ENCODE data around the gene CLRN2. TPM values are rescaled to one million over a fixed set of nuclear protein-coding genes. Genes with fewer than 3 reads are reported as not detected.

The CLRN2 gene
- total and polyA plus RNA-seq, 8 donors, result not detected

DNA sequence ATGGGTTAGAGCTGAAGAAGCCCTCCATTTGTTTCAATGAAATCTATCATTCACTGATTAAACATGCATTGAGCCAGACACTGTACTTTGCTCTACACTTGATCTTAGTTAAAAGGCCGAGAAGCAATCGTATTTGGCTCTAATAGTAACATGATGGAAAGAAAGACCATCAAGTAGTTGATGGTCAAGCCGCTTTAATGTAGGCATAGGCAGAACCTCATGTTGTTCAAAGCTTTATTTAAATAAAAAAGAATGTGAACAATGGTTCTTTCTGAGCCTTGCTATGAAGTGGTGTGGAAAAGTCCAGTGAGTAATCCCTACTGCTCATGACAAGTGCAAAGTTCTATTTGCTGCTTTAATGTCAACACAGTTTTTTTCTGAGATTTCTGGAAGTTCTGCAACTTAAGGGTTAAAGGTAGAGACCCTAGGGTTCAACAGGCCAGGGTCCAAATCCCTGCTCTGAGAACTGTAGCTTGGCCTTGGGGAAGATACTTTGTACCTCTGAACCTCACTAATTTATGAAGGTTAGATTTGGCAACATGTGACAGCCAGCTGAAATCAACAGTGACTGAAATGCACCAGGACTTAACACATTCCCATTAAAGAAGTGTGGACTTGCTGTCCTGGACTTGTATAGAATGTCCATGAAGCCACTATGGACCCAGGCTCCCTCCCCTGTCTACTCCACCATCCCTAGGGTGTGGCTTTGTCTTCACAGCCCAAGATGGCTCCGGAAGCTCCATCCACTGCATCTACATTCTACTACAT is 44.2 kb downstream of the CLRN2 start:
- H3K27me3 ChIP-seq, result no peaks in the 10 kb centered on the region
- no peaks in the 10 kb centered on the region for H3K9me3 ChIP-seq
- ATAC-seq (no peak), DNase-seq (no peak), FAIRE-seq (no peak)
- no peak overlapping the region for H3K4me3 ChIP-seq
- H3K36me3 ChIP-seq, result no peaks in the 10 kb centered on the region
- TF ChIP-seq, protein P1, sequence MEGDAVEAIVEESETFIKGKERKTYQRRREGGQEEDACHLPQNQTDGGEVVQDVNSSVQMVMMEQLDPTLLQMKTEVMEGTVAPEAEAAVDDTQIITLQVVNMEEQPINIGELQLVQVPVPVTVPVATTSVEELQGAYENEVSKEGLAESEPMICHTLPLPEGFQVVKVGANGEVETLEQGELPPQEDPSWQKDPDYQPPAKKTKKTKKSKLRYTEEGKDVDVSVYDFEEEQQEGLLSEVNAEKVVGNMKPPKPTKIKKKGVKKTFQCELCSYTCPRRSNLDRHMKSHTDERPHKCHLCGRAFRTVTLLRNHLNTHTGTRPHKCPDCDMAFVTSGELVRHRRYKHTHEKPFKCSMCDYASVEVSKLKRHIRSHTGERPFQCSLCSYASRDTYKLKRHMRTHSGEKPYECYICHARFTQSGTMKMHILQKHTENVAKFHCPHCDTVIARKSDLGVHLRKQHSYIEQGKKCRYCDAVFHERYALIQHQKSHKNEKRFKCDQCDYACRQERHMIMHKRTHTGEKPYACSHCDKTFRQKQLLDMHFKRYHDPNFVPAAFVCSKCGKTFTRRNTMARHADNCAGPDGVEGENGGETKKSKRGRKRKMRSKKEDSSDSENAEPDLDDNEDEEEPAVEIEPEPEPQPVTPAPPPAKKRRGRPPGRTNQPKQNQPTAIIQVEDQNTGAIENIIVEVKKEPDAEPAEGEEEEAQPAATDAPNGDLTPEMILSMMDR (IDR thresholded peaks at IDR 0.05), result no peak
- intact Hi-C loops (cut with DNase I), result loop anchor here in 1 of 3 donors (10.0 kb wide), 1 partner anchor 246 kb away; no protein-coding TSS in a partner anchor
- 70 to 73% methylated on average over 4 of the region's 4 CpGs for WGBS, 2 donors
- no peaks in the 10 kb centered on the region for H3K4me1 ChIP-seq
- no peak overlapping the region for H3K27ac ChIP-seq

- TF ChIP-seq, protein P1 (IDR thresholded peaks at IDR 0.05), result no peak
- 79 to 88% methylated on average over 3 of the region's 3 CpGs for WGBS, 2 donors
- Histone ChIP-seq H3K36me3 (no peaks in the 10 kb centered on the region), H3K9me3 (no peaks in the 10 kb centered on the region), H3K27me3 (no peaks in the 10 kb centered on the region), H3K4me1 (no peaks in the 10 kb centered on the region), H3K27ac (no peak overlapping the region), H3K4me3 (no peak overlapping the region)
- FAIRE-seq, result no peak
- intact Hi-C loops (cut with DNase I), result loop anchor here in 1 of 3 donors (10.0 kb wide), 1 partner anchor 245 kb away; no protein-coding TSS in a partner anchor
- ATAC-seq, result no peak
- no peak for DNase-seq
Observed at GRCh38 chr4:17559709-17560048, 44.7 kb downstream of the CLRN2 start.

DNA sequence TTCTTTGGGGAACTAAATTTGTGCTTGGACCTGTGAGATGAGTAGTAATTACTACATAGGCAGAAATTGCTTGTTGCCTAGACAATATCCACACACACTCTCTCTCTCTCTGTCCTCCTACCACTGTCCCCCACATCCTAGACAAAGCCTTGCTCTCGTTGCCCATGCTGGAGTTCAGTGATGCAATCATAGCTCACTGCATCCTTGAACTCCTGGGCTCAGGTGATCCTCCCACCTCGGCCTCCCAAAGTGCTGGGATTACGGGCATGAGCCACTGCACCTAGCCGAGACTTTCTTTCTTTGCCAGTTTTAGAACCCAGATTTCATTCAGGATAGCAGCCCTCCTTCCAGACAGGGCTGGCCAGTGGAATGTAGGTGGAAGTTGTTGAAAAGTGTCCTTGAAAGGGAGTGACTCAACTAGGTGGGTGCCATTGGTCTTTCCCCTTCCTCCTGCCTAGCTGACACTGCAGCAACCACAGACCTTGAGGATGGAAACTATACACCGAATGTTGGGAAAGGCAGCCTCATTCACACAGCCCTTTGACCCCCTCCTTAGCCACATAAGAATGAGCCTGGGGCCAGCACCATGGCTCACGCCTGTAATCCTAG is 45.2 kb downstream of the CLRN2 start:
- Histone ChIP-seq H3K4me1 (no peaks in the 10 kb centered on the region), H3K9me3 (no peaks in the 10 kb centered on the region), H3K27me3 (no peaks in the 10 kb centered on the region), H3K27ac (no peak overlapping the region), H3K36me3 (no peaks in the 10 kb centered on the region), H3K4me3 (no peak overlapping the region)
- ATAC-seq (no peak), DNase-seq (no peak), FAIRE-seq (no peak)
- intact Hi-C loops (cut with DNase I), result no loop called here
- TF ChIP-seq, protein P1 (IDR thresholded peaks at IDR 0.05), result no peak
- 60 to 77% methylated on average over 6 of the region's 6 CpGs for WGBS, 2 donors

GRCh38 chr4:17561195-17561909 is 46.4 kb downstream of the CLRN2 start:
- Histone ChIP-seq H3K27me3 (no peaks in the 10 kb centered on the region), H3K9me3 (no peaks in the 10 kb centered on the region), H3K36me3 (no peaks in the 10 kb centered on the region), H3K4me3 (no peak overlapping the region), H3K27ac (no peak overlapping the region), H3K4me1 (no peaks in the 10 kb centered on the region)
- 63 to 69% methylated on average over 8 of the region's 8 CpGs for WGBS, 2 donors
- intact Hi-C loops (cut with DNase I), result no loop called here
- ATAC-seq, result no peak
- TF ChIP-seq, protein P1 (IDR thresholded peaks at IDR 0.05), result no peak
- FAIRE-seq, result no peak
- DNase-seq, result no peak

Data from pancreas (tissue), 10 donors.